Endothelial cell of umbilical vein (primary cell): ENCODE data around the gene EPB41L3.

Experiments
- CTCF ChIP-seq, 2 donors: IDR thresholded peaks; 1 replicate in 1 of 2; 2 replicates in 1 of 2; pipeline ENCODE4 v1.5.1; 2011; ENCODE audit warnings: low read length in 2 of 2, mild to moderate bottlenecking in 2 of 2, moderate library complexity in 2 of 2, control low read depth in 1 of 2, inconsistent platforms in 1 of 2, low read depth in 1 of 2; ENCODE audit not compliant: insufficient read depth in 1 of 2; ENCODE audit errors: extremely low read depth in 1 of 2
- EZH2 ChIP-seq: IDR thresholded peaks from 2 replicates; pipeline ENCODE4 v1.6.1; 2012; ENCODE audit warnings: borderline replicate concordance, low read depth, mild to moderate bottlenecking, moderate library complexity, low read length, inconsistent platforms; ENCODE audit not compliant: severe bottlenecking
- MAX ChIP-seq: IDR thresholded peaks from 2 replicates; pipeline ENCODE4 v1.6.1; 2011; ENCODE audit not compliant: insufficient read depth, insufficient read length
- POLR2AphosphoS5 ChIP-seq: IDR thresholded peaks from 2 replicates; pipeline ENCODE4 v1.6.1; 2012; ENCODE audit warnings: low read depth, mild to moderate bottlenecking, control low read depth, low read length, moderate library complexity; ENCODE audit not compliant: insufficient read depth

- no peak for TF ChIP-seq CTCF (IDR thresholded peaks at IDR 0.05; ENCODE audit: extremely low read depth in 1 of 2, insufficient read depth in 1 of 2, low read depth in 1 of 2, low read length in 2 of 2)
- TF ChIP-seq EZH2: no peak
- no peak for TF ChIP-seq MAX
- TF ChIP-seq POLR2AphosphoS5: no peak
Measured at GRCh38 chr18:5510135-5510846, 33.5 kb downstream of the EPB41L3 start.
